ENCODE measurements around the gene MYO16.
A peak's percentile ranks its signal among the peaks of the same experiment; 100 is the strongest.
"Not testable (repeated sequence)": the region's sequence is repeated elsewhere in the genome, so short reads cannot be mapped to it uniquely, and the experiment has no call there.

Gene MYO16

GRCh38 chr13:109074853-109075252 is 445.4 kb downstream of the MYO16 start:
- no peak for DNase-seq (ENCODE audit: low spot score)
- H3K4me3 Mint-ChIP-seq, result no peak overlapping the region
- H3K27me3 Mint-ChIP-seq (ENCODE audit: low read depth), result no peaks in the 10 kb centered on the region
- no peak overlapping the region for H3K27ac Mint-ChIP-seq
- H3K9me3 Mint-ChIP-seq, result no peaks in the 10 kb centered on the region
- no peaks in the 10 kb centered on the region for H3K4me1 Mint-ChIP-seq (ENCODE audit: low read depth)
- H3K36me3 Mint-ChIP-seq (ENCODE audit: low read depth), result no peaks in the 10 kb centered on the region

DNA sequence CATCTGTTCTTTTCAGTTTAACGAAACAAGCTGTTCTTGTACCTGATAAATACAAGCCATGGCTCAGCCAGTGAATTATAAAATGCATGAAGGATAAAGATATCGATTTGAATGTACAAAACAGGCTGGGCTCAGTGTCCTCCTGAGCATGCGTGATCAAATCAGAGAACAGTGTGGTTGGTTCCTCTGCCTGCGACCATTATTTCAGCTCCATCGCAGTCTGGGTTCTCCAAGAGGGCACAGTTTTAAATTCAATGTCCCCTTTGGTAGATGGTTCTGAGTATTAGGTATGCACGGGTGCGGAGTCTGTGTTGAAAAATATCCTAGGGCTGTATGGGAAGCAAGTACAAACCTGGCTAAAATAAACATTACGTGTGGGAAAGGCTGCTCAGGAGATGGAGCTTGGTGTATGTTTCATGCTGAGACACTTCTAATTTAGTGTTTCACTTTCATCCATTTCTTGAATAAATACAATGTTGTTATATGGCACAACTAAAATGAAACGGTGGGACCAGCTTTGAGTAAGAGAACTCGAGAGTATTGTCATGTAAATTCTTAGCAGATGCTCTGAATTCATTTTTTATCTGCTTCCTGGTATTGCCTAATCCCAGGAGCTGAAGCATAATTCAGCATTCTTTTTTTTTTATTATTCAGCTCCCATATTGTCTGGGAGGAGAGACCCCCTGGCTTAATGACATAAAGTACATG is 458.7 kb downstream of the MYO16 start:
- H3K27ac Mint-ChIP-seq, result no peak overlapping the region
- no peaks in the 10 kb centered on the region for H3K27me3 Mint-ChIP-seq (ENCODE audit: low read depth)
- peaks cover 4% of the 10 kb centered on the region for H3K9me3 Mint-ChIP-seq
- no peaks in the 10 kb centered on the region for H3K4me1 Mint-ChIP-seq (ENCODE audit: low read depth)
- DNase-seq (ENCODE audit: low spot score), result no peak
- H3K4me3 Mint-ChIP-seq, result no peak overlapping the region
- H3K36me3 Mint-ChIP-seq (ENCODE audit: low read depth), result no peaks in the 10 kb centered on the region

- H3K9me3 Mint-ChIP-seq, result peaks cover 4% of the 10 kb centered on the region
- H3K4me3 Mint-ChIP-seq, result no peak overlapping the region
- no peak for DNase-seq (ENCODE audit: low spot score)
- H3K27ac Mint-ChIP-seq, result no peak overlapping the region
- no peaks in the 10 kb centered on the region for H3K36me3 Mint-ChIP-seq (ENCODE audit: low read depth)
- H3K27me3 Mint-ChIP-seq (ENCODE audit: low read depth), result no peaks in the 10 kb centered on the region
- H3K4me1 Mint-ChIP-seq (ENCODE audit: low read depth), result no peaks in the 10 kb centered on the region
Measured at GRCh38 chr13:109088624-109088917, 459.2 kb downstream of the MYO16 start.

DNA sequence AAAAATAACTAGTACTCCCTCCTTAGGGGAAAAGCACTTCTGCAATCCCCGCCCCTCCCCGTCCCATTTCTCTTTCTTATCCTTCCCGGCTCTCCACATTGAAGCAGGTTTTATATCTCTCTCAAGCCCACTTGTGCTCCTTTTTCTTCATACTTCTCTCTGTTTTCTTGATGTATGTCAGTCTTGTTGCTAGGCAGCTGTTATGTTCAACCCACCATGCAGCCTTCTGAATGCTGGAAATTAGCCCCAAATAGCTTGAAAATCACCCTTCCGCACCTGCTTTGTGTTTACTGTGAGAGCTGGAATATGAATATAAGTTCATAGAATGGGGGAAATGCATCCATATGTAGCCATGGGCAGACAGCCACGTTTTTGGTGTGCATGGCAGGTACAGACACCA is 461.4 kb downstream of the MYO16 start:
- Mint-ChIP-seq H3K36me3 (ENCODE audit: low read depth) (no peaks in the 10 kb centered on the region), H3K4me3 (no peak overlapping the region), H3K9me3 (peaks cover 4% of the 10 kb centered on the region), H3K27me3 (ENCODE audit: low read depth) (no peaks in the 10 kb centered on the region), H3K4me1 (ENCODE audit: low read depth) (no peaks in the 10 kb centered on the region), H3K27ac (no peak overlapping the region)
- DNase-seq (ENCODE audit: low spot score), result no peak

GRCh38 chr13:109091249-109091648 is 461.8 kb downstream of the MYO16 start:
- Mint-ChIP-seq H3K36me3 (ENCODE audit: low read depth) (no peaks in the 10 kb centered on the region), H3K27me3 (ENCODE audit: low read depth) (no peaks in the 10 kb centered on the region), H3K4me1 (ENCODE audit: low read depth) (no peaks in the 10 kb centered on the region), H3K9me3 (peaks cover 4% of the 10 kb centered on the region), H3K4me3 (no peak overlapping the region), H3K27ac (no peak overlapping the region)
- no peak for DNase-seq (ENCODE audit: low spot score)

DNA sequence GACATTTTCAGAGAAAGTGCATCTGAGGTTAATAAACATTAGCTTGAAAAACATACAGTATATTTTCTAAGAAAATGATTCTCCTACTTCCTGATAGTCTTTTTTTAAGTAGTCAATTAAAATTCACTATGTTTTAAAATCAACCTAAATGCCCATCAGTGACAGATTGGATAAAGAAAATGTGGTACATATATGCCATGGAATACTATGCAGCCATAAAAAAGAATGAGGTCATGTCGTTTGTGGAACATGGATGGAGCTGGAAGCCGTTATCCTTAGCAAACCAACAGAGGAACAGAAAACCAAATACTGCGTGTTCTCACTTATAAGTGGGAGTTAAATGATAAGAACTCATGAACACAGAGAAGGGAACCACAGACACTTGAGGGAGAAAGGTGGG is 462.8 kb downstream of the MYO16 start:
- not testable (repeated sequence) for H3K4me1 Mint-ChIP-seq (ENCODE audit: low read depth); DNase-seq (ENCODE audit: low spot score); H3K27ac Mint-ChIP-seq; H3K27me3 Mint-ChIP-seq (ENCODE audit: low read depth); H3K36me3 Mint-ChIP-seq (ENCODE audit: low read depth); H3K4me3 Mint-ChIP-seq; H3K9me3 Mint-ChIP-seq

GRCh38 chr13:109093998-109094397 is 464.6 kb downstream of the MYO16 start:
- H3K27me3 Mint-ChIP-seq (ENCODE audit: low read depth), result no peaks in the 10 kb centered on the region
- H3K36me3 Mint-ChIP-seq (ENCODE audit: low read depth), result no peaks in the 10 kb centered on the region
- no peak overlapping the region for H3K27ac Mint-ChIP-seq
- no peak for DNase-seq (ENCODE audit: low spot score)
- H3K4me1 Mint-ChIP-seq (ENCODE audit: low read depth), result no peaks in the 10 kb centered on the region
- no peak overlapping the region for H3K4me3 Mint-ChIP-seq
- peaks cover 4% of the 10 kb centered on the region for H3K9me3 Mint-ChIP-seq

GRCh38 chr13:109095126-109095525 is 465.7 kb downstream of the MYO16 start:
- Mint-ChIP-seq H3K4me3 (no peak overlapping the region), H3K4me1 (ENCODE audit: low read depth) (no peaks in the 10 kb centered on the region), H3K27ac (no peak overlapping the region), H3K27me3 (ENCODE audit: low read depth) (no peaks in the 10 kb centered on the region), H3K36me3 (ENCODE audit: low read depth) (no peaks in the 10 kb centered on the region), H3K9me3 (peaks cover 4% of the 10 kb centered on the region)
- no peak for DNase-seq (ENCODE audit: low spot score)

GRCh38 chr13:109096101-109096500 is 466.7 kb downstream of the MYO16 start:
- H3K36me3 Mint-ChIP-seq (ENCODE audit: low read depth), result no peaks in the 10 kb centered on the region
- H3K9me3 Mint-ChIP-seq, result peaks cover 4% of the 10 kb centered on the region
- no peaks in the 10 kb centered on the region for H3K27me3 Mint-ChIP-seq (ENCODE audit: low read depth)
- H3K4me1 Mint-ChIP-seq (ENCODE audit: low read depth), result no peaks in the 10 kb centered on the region
- no peak for DNase-seq (ENCODE audit: low spot score)
- H3K27ac Mint-ChIP-seq, result no peak overlapping the region
- H3K4me3 Mint-ChIP-seq, result no peak overlapping the region

- Mint-ChIP-seq H3K27ac (no peak overlapping the region), H3K27me3 (ENCODE audit: low read depth) (no peaks in the 10 kb centered on the region), H3K4me3 (no peak overlapping the region)
Measured at GRCh38 chr13:109100705-109101304, 471.4 kb downstream of the MYO16 start.

GRCh38 chr13:109101550-109102144 is 472.2 kb downstream of the MYO16 start:
- no peaks in the 10 kb centered on the region for H3K36me3 Mint-ChIP-seq (ENCODE audit: low read depth)
- no peak overlapping the region for H3K4me3 Mint-ChIP-seq
- H3K27me3 Mint-ChIP-seq (ENCODE audit: low read depth), result no peaks in the 10 kb centered on the region
- H3K9me3 Mint-ChIP-seq, result no peaks in the 10 kb centered on the region
- H3K4me1 Mint-ChIP-seq (ENCODE audit: low read depth), result no peaks in the 10 kb centered on the region
- no peak for DNase-seq (ENCODE audit: low spot score)
- H3K27ac Mint-ChIP-seq, result no peak overlapping the region

More at GRCh38 chr13:109100705-109101304, 471.4 kb downstream of the MYO16 start:
- no peaks in the 10 kb centered on the region for H3K36me3 Mint-ChIP-seq (ENCODE audit: low read depth)
- H3K4me1 Mint-ChIP-seq (ENCODE audit: low read depth), result no peaks in the 10 kb centered on the region
- DNase-seq (ENCODE audit: low spot score), result no peak
- no peaks in the 10 kb centered on the region for H3K9me3 Mint-ChIP-seq

DNA sequence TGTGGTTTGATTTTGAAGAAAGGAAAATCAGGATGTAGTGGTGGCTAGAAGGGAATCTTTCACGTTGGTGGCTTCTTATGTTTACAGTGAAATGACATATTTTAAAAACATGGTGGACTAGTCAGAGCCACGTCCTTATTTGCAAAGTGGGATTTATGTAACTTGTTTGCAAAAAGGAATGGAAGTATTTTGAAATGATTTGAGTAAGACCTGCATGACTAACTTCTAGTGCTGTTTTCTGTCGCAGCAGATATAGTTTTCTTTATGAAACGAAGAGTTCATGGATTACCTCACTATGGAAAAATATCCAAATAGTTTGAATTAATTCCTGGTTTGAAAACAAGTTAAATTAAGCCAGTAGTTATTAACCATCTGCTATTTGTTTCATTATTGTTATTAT is 476.5 kb downstream of the MYO16 start:
- DNase-seq (ENCODE audit: low spot score), result no peak
- H3K36me3 Mint-ChIP-seq (ENCODE audit: low read depth), result no peaks in the 10 kb centered on the region
- H3K9me3 Mint-ChIP-seq, result no peaks in the 10 kb centered on the region
- H3K27me3 Mint-ChIP-seq (ENCODE audit: low read depth), result no peaks in the 10 kb centered on the region
- H3K4me3 Mint-ChIP-seq, result no peak overlapping the region
- H3K27ac Mint-ChIP-seq, result no peak overlapping the region
- H3K4me1 Mint-ChIP-seq (ENCODE audit: low read depth), result no peaks in the 10 kb centered on the region

- Mint-ChIP-seq H3K36me3 (ENCODE audit: low read depth) (no peaks in the 10 kb centered on the region), H3K27ac (no peak overlapping the region), H3K9me3 (no peaks in the 10 kb centered on the region), H3K4me1 (ENCODE audit: low read depth) (peaks cover 10% of the 10 kb centered on the region), H3K27me3 (ENCODE audit: low read depth) (no peaks in the 10 kb centered on the region), H3K4me3 (no peak overlapping the region)
- no peak for DNase-seq (ENCODE audit: low spot score)
Measured at GRCh38 chr13:109110159-109110558, 480.7 kb downstream of the MYO16 start.

- H3K4me3 Mint-ChIP-seq, result no peak overlapping the region
- H3K27ac Mint-ChIP-seq, result no peak overlapping the region
- no peaks in the 10 kb centered on the region for H3K27me3 Mint-ChIP-seq (ENCODE audit: low read depth)
- H3K9me3 Mint-ChIP-seq, result no peaks in the 10 kb centered on the region
- peaks cover 10% of the 10 kb centered on the region for H3K4me1 Mint-ChIP-seq (ENCODE audit: low read depth)
- H3K36me3 Mint-ChIP-seq (ENCODE audit: low read depth), result no peaks in the 10 kb centered on the region
- DNase-seq (ENCODE audit: low spot score), result no peak
Measured at GRCh38 chr13:109111141-109111540, 481.7 kb downstream of the MYO16 start.

DNA sequence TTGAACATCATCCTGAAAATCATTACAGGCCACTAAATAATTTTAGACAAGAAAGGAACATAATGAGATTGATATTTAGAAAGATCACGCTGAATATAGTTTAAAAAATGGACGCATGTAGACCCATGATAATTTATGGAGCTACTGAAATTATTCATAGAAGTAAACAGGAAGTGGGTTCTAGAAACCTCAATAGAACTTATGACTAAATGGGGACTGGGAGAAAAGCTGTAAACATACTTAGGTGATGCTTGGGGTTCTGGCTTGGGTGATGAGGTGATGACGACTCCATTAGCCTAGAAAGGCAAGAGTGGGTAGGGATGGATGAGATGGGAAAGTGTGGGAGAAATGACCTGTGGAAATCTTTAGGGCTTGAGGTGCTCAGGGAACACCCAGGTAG is 484.0 kb downstream of the MYO16 start:
- no peak for DNase-seq (ENCODE audit: low spot score)
- Mint-ChIP-seq H3K4me3 (no peak overlapping the region), H3K4me1 (ENCODE audit: low read depth) (peaks cover 10% of the 10 kb centered on the region), H3K27me3 (ENCODE audit: low read depth) (no peaks in the 10 kb centered on the region), H3K36me3 (ENCODE audit: low read depth) (no peaks in the 10 kb centered on the region), H3K9me3 (no peaks in the 10 kb centered on the region), H3K27ac (peak overlapping the region; percentile 21)

Data from T-helper 2 cell treated with Interferon-gamma antibody and Interleukin-4, amounts not matched to agents 5 μg/mL and 100 μg/mL, for 36 hours (primary cell).